ENCODE measurements around the gene SEC61A2. TPM values are rescaled to one million over a fixed set of nuclear protein-coding genes. Genes with fewer than 3 reads are reported as not detected.

The SEC61A2 gene
- polyA plus RNA-seq, 1 donor: 10.1 TPM

- no peak for DNase-seq
- H3K9me3 ChIP-seq (ENCODE audit: control insufficient read depth, low read depth, low read length): no peaks in the 10 kb centered on the region
- peak overlapping the region; percentile 82 for H3K27ac ChIP-seq (ENCODE audit: low read length)
- 0% methylated on average over 5 of the region's 12 CpGs for WGBS (ENCODE audit: insufficient coverage, low lambda C conversion rate)
- H3K36me3 ChIP-seq (ENCODE audit: control insufficient read depth, insufficient read depth, low read length): peaks cover 8% of the 10 kb centered on the region
- peak overlapping the region; percentile 90 for H3K4me3 ChIP-seq (ENCODE audit: low read length)
- H3K27me3 ChIP-seq (ENCODE audit: control insufficient read depth, insufficient read depth, low read length): no peaks in the 10 kb centered on the region
- H3K4me1 ChIP-seq (ENCODE audit: control insufficient read depth, insufficient read depth, low read length): peaks cover 7% of the 10 kb centered on the region
Measured at GRCh38 chr10:12195281-12195602, 65.8 kb downstream of the SEC61A2 start.

GRCh38 chr10:12195603-12196506 lies 66.4 kb downstream of the SEC61A2 start, which contains the start of the genes CDC123 and NUDT5:
Gene CDC123, plus strand, starts transcription at chr10:12196188. Its CDS starts 58 bp downstream, at chr10:12196246.
Gene NUDT5, minus strand, starts transcription at chr10:12195891. Its CDS starts 9,600 bp downstream, at chr10:12186291.
- no peaks in the 10 kb centered on the region for H3K9me3 ChIP-seq (ENCODE audit: control insufficient read depth, low read depth, low read length)
- H3K27me3 ChIP-seq (ENCODE audit: control insufficient read depth, insufficient read depth, low read length): no peaks in the 10 kb centered on the region
- DNase-seq: peak; percentile 80 to 96
- no CpG with 5 or more reads among the region's 62 CpGs for WGBS (ENCODE audit: insufficient coverage, low lambda C conversion rate)
- peak within 1 kb of the TSS; percentile 90 for H3K4me3 ChIP-seq (ENCODE audit: low read length)
- peak within 1 kb of the TSS; percentile 82 for H3K27ac ChIP-seq (ENCODE audit: low read length)
- H3K4me1 ChIP-seq (ENCODE audit: control insufficient read depth, insufficient read depth, low read length): peaks cover 7% of the 10 kb centered on the region
- peaks cover 10% of the 10 kb centered on the region for H3K36me3 ChIP-seq (ENCODE audit: control insufficient read depth, insufficient read depth, low read length)

DNA sequence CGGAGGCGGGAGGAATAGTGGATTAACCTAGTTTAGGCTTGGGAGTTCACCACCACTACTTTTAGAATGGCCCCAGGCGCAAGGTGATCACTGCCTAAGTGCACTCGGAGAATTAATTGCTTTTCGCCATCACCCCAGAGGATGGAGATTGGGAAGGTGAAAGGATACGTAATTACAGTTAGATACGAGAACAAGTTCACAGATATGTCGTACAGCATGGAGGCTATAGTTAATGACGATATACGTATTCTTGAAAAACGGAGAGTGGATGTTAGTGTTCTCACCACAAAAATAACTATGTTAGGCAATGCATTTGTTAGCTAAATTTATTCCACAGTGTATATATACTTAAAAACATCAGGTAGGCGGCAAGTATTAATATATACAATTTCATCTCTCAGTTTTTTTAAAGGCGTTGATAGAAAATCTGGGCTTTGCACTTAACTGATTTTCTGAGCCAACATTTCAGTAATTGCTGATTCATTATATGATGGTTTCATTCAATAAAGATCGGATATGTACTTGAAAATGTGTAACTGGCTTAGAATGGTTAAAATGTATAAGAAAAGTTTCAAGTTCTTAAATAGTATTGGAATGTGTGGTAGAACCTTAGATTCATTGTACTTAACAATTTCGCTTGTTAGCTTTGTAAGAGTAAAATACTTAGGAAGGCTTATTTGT lies 67.2 kb downstream of the SEC61A2 start:
- Histone ChIP-seq H3K27me3 (ENCODE audit: control insufficient read depth, insufficient read depth, low read length) (no peaks in the 10 kb centered on the region), H3K4me1 (ENCODE audit: control insufficient read depth, insufficient read depth, low read length) (peaks cover 7% of the 10 kb centered on the region), H3K9me3 (ENCODE audit: control insufficient read depth, low read depth, low read length) (no peaks in the 10 kb centered on the region), H3K36me3 (ENCODE audit: control insufficient read depth, insufficient read depth, low read length) (peaks cover 17% of the 10 kb centered on the region), H3K27ac (ENCODE audit: low read length) (peak overlapping the region; percentile 82), H3K4me3 (ENCODE audit: low read length) (peak overlapping the region; percentile 90)
- no peak for DNase-seq
- WGBS (ENCODE audit: insufficient coverage, low lambda C conversion rate): 31% methylated on average over 3 of the region's 15 CpGs

DNA sequence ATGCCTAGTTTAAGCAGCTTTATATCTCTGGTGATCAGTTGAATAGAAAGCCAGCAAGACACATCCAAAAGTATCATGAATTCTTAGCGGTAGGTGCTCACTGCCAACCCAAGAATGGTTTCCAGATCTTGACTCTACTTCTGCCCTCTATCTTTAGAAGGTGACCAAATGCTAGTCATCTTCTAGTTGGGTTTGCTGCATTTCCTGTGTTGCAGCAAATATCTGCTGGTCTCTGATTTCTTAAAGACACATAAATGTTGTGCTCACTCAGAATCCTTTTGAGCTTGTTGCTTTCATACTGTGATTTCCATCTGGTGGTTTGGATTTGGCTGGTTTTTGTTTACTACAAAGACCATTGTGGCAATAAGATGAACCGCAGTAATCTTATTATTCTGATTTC lies 68.7 kb downstream of the SEC61A2 start:
- H3K36me3 ChIP-seq (ENCODE audit: control insufficient read depth, insufficient read depth, low read length): peaks cover 27% of the 10 kb centered on the region
- DNase-seq: no peak
- no peaks in the 10 kb centered on the region for H3K27me3 ChIP-seq (ENCODE audit: control insufficient read depth, insufficient read depth, low read length)
- no peak overlapping the region for H3K4me3 ChIP-seq (ENCODE audit: low read length)
- H3K27ac ChIP-seq (ENCODE audit: low read length): no peak overlapping the region
- H3K9me3 ChIP-seq (ENCODE audit: control insufficient read depth, low read depth, low read length): no peaks in the 10 kb centered on the region
- 100% methylated on average over 1 of the region's 2 CpGs for WGBS (ENCODE audit: insufficient coverage, low lambda C conversion rate)
- H3K4me1 ChIP-seq (ENCODE audit: control insufficient read depth, insufficient read depth, low read length): peaks cover 7% of the 10 kb centered on the region

DNA sequence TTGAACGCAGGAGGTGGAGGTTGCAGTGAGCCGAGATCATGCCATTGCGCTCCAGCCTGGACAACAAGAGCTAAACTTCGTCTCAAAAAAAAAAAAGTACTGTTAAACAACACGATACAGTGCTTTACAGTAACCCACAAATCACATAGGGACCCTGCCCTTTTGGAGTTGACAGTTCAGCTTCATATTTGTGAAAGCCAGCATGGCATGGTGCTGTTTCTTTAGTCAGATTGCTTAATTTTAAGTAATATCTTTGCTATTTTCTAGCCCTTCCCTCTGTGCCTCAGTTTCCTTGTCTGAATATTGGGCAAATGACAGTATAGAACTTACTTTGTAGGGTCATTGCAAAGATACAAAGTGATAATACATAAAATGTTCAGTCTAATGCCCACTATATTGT lies 71.4 kb downstream of the SEC61A2 start:
- Histone ChIP-seq H3K9me3 (ENCODE audit: control insufficient read depth, low read depth, low read length) (no peaks in the 10 kb centered on the region), H3K4me1 (ENCODE audit: control insufficient read depth, insufficient read depth, low read length) (no peaks in the 10 kb centered on the region), H3K27ac (ENCODE audit: low read length) (no peak overlapping the region), H3K27me3 (ENCODE audit: control insufficient read depth, insufficient read depth, low read length) (no peaks in the 10 kb centered on the region), H3K36me3 (ENCODE audit: control insufficient read depth, insufficient read depth, low read length) (peaks cover 36% of the 10 kb centered on the region), H3K4me3 (ENCODE audit: low read length) (no peak overlapping the region)
- no CpG with 5 or more reads among the region's 5 CpGs for WGBS (ENCODE audit: insufficient coverage, low lambda C conversion rate)
- no peak for DNase-seq

GRCh38 chr10:12201543-12201942 lies 72.1 kb downstream of the SEC61A2 start:
- H3K36me3 ChIP-seq (ENCODE audit: control insufficient read depth, insufficient read depth, low read length): peaks cover 36% of the 10 kb centered on the region
- H3K4me1 ChIP-seq (ENCODE audit: control insufficient read depth, insufficient read depth, low read length): no peaks in the 10 kb centered on the region
- DNase-seq: no peak
- no CpG with 5 or more reads among the region's 3 CpGs for WGBS (ENCODE audit: insufficient coverage, low lambda C conversion rate)
- no peaks in the 10 kb centered on the region for H3K9me3 ChIP-seq (ENCODE audit: control insufficient read depth, low read depth, low read length)
- H3K27me3 ChIP-seq (ENCODE audit: control insufficient read depth, insufficient read depth, low read length): no peaks in the 10 kb centered on the region
- H3K4me3 ChIP-seq (ENCODE audit: low read length): no peak overlapping the region
- H3K27ac ChIP-seq (ENCODE audit: low read length): no peak overlapping the region

- H3K36me3 ChIP-seq (ENCODE audit: control insufficient read depth, insufficient read depth, low read length): peaks cover 36% of the 10 kb centered on the region
- no peaks in the 10 kb centered on the region for H3K9me3 ChIP-seq (ENCODE audit: control insufficient read depth, low read depth, low read length)
Measured at GRCh38 chr10:12202226-12202625, 72.7 kb downstream of the SEC61A2 start.

DNA sequence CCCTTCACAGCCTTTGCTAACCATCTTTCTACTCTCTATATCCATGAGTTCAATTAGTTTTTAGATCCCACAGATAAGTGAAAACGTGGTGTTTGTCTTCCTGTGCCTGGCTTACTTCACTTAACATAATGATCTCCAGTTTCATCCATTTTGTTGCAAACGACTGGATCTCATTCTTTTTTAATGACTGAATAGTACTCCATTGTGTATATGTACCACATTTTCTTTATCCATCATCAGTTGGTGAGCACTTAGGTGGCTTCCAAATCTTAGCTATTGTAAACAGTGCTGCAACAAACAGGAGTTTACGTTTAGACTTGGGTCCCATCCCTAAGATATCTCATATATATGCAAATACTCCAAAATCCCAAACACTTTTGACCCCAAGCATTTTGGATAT lies 75.6 kb downstream of the SEC61A2 start:
- H3K4me1 ChIP-seq (ENCODE audit: control insufficient read depth, insufficient read depth, low read length): no peaks in the 10 kb centered on the region
- no peaks in the 10 kb centered on the region for H3K27me3 ChIP-seq (ENCODE audit: control insufficient read depth, insufficient read depth, low read length)
- no CpG with 5 or more reads among the region's 3 CpGs for WGBS (ENCODE audit: insufficient coverage, low lambda C conversion rate)
- H3K9me3 ChIP-seq (ENCODE audit: control insufficient read depth, low read depth, low read length): no peaks in the 10 kb centered on the region
- peaks cover 47% of the 10 kb centered on the region for H3K36me3 ChIP-seq (ENCODE audit: control insufficient read depth, insufficient read depth, low read length)
- H3K4me3 ChIP-seq (ENCODE audit: low read length): no peak overlapping the region
- DNase-seq: no peak
- H3K27ac ChIP-seq (ENCODE audit: low read length): no peak overlapping the region

More at GRCh38 chr10:12202226-12202625, 72.7 kb downstream of the SEC61A2 start:
- Histone ChIP-seq H3K4me1 (ENCODE audit: control insufficient read depth, insufficient read depth, low read length) (no peaks in the 10 kb centered on the region), H3K27me3 (ENCODE audit: control insufficient read depth, insufficient read depth, low read length) (no peaks in the 10 kb centered on the region), H3K27ac (ENCODE audit: low read length) (no peak overlapping the region), H3K4me3 (ENCODE audit: low read length) (no peak overlapping the region)
- no peak for DNase-seq
- 100% methylated on average over 2 of the region's 5 CpGs for WGBS (ENCODE audit: insufficient coverage, low lambda C conversion rate)

DNA sequence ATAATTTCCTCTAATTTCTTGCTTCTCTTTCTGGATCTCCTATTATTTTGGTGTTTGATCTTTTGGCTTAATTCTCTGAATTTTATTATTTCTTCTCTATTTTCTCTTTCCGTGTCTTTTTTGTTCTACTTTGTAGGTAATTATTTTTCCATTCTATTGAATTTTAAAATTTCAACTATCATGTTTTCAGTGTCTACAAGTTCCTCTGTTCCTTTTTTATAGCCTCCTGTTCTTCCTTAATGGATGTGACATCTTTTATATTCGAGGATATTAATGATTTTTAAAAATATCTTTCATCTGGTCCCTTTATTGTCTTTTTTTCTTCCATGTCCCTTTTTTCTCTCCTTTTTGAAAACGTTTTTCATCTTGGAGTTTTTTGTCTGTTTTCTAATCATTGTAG lies 77.6 kb downstream of the SEC61A2 start:
- DNase-seq: no peak
- Histone ChIP-seq H3K4me1 (ENCODE audit: control insufficient read depth, insufficient read depth, low read length) (no peaks in the 10 kb centered on the region), H3K36me3 (ENCODE audit: control insufficient read depth, insufficient read depth, low read length) (peaks cover 54% of the 10 kb centered on the region), H3K4me3 (ENCODE audit: low read length) (no peak overlapping the region), H3K27ac (ENCODE audit: low read length) (no peak overlapping the region), H3K27me3 (ENCODE audit: control insufficient read depth, insufficient read depth, low read length) (no peaks in the 10 kb centered on the region), H3K9me3 (ENCODE audit: control insufficient read depth, low read depth, low read length) (no peaks in the 10 kb centered on the region)
- WGBS (ENCODE audit: insufficient coverage, low lambda C conversion rate): 91% methylated on average over 3 of the region's 3 CpGs

DNA sequence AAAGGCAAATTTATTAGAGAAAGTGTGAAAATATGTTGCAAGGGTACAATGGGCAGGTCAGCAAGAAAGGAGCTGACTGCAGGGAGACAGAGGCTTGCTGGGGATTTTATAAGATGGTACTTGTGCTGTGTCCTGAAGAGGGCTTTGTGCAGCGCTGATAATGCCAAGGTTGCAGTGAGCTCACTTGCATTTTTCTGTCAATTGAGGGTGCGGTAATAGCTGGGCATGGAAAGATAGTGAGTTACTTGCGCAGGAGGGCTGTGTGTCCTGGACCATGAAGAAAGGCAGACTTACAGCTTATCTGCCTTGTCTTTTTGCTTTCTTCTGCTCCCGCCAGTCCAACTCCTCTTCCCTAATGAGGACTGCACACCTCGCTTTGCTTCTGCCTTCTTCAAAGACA lies 79.0 kb downstream of the SEC61A2 start:
- DNase-seq: no peak
- no peaks in the 10 kb centered on the region for H3K4me1 ChIP-seq (ENCODE audit: control insufficient read depth, insufficient read depth, low read length)
- WGBS (ENCODE audit: insufficient coverage, low lambda C conversion rate): 100% methylated on average over 4 of the region's 5 CpGs
- no peaks in the 10 kb centered on the region for H3K9me3 ChIP-seq (ENCODE audit: control insufficient read depth, low read depth, low read length)
- no peak overlapping the region for H3K4me3 ChIP-seq (ENCODE audit: low read length)
- H3K36me3 ChIP-seq (ENCODE audit: control insufficient read depth, insufficient read depth, low read length): peaks cover 52% of the 10 kb centered on the region
- H3K27me3 ChIP-seq (ENCODE audit: control insufficient read depth, insufficient read depth, low read length): no peaks in the 10 kb centered on the region
- H3K27ac ChIP-seq (ENCODE audit: low read length): no peak overlapping the region
